IPS DF 4.7 (cell line): ENCODE data around the gene LRMDA.

ENCODE experiments used
- DNase-seq: peaks from one replicate; pipeline ENCODE4 v3.0.0-alpha.2; 2013; ENCODE audit warnings: low spot score; ENCODE audit errors: extremely low read depth

Gene LRMDA

GRCh38 chr10:76111986-76112825, 680.8 kb downstream of the LRMDA start:
- no peak for DNase-seq

- no peak for DNase-seq
Measured at GRCh38 chr10:76112826-76113150, 681.4 kb downstream of the LRMDA start.

GRCh38 chr10:76113952-76114351, 682.5 kb downstream of the LRMDA start:
- DNase-seq: no peak

- DNase-seq: no peak
Measured at GRCh38 chr10:76114581-76115001, 683.2 kb downstream of the LRMDA start.

GRCh38 chr10:76115131-76115470, 683.7 kb downstream of the LRMDA start:
- DNase-seq: no peak

- no peak for DNase-seq
Measured at GRCh38 chr10:76115471-76116155, 684.2 kb downstream of the LRMDA start.

GRCh38 chr10:76116523-76116922, 685.1 kb downstream of the LRMDA start:
- no peak for DNase-seq

- DNase-seq: no peak
Measured at GRCh38 chr10:76117949-76118348, 686.5 kb downstream of the LRMDA start.

GRCh38 chr10:76119036-76119435, 687.6 kb downstream of the LRMDA start:
- no peak for DNase-seq

GRCh38 chr10:76119515-76119914, 688.1 kb downstream of the LRMDA start:
- no peak for DNase-seq

GRCh38 chr10:76122056-76122455, 690.6 kb downstream of the LRMDA start:
- no peak for DNase-seq

GRCh38 chr10:76124280-76124679, 692.9 kb downstream of the LRMDA start:
- no peak for DNase-seq

GRCh38 chr10:76125900-76126299, 694.5 kb downstream of the LRMDA start:
- DNase-seq: no peak

- DNase-seq: no peak
Measured at GRCh38 chr10:76126607-76127527, 695.4 kb downstream of the LRMDA start.

GRCh38 chr10:76127984-76128589, 696.7 kb downstream of the LRMDA start:
- DNase-seq: no peak

- no peak for DNase-seq
Measured at GRCh38 chr10:76129213-76129612, 697.8 kb downstream of the LRMDA start.

- DNase-seq: no peak
Measured at GRCh38 chr10:76130892-76131291, 699.5 kb downstream of the LRMDA start.

GRCh38 chr10:76133597-76134255, 702.3 kb downstream of the LRMDA start:
- DNase-seq: no peak

- DNase-seq: no peak
Measured at GRCh38 chr10:76136961-76137360, 705.5 kb downstream of the LRMDA start.

GRCh38 chr10:76138286-76138685, 706.9 kb downstream of the LRMDA start:
- no peak for DNase-seq

GRCh38 chr10:76138906-76139305, 707.5 kb downstream of the LRMDA start:
- no peak for DNase-seq
